PC-9 (cell line): ENCODE data around the gene MEMO1. TPM values are rescaled to one million over a fixed set of nuclear protein-coding genes. Genes with fewer than 3 reads are reported as not detected.

Source experiments
- BruUV-seq: library from RNA; stranded (reverse); fragments of 400-500 nt; replicated peaks from 2 replicates; lab custom pipeline; 2021; lab: Mats Ljungman, UMichigan
- CTCF ChIA-PET: fragments of 300-600 bp; sonication (Branson Sonifier 250); formaldehyde crosslinking; loops from one replicate; lab custom pipeline; 2022; ENCODE audit warnings: antibody characterized with exemption; lab: Charles Lee
- POLR2A ChIA-PET: fragments of 300-600 bp; sonication (Branson Sonifier 250); formaldehyde crosslinking; loops from one replicate; lab custom pipeline; 2022; ENCODE audit warnings: antibody characterized with exemption; ENCODE audit not compliant: unreplicated experiment; lab: Charles Lee
- DNase-seq, 2 experiments: peaks; one replicate each; pipeline versions ENCODE4 v3.0.0 to v3.0.0-alpha.2; 2015 to 2022; ENCODE audit warnings: mixed read lengths in 1 of 2
- H2AFZ ChIP-seq: fragments of 200-600 bp; sonication (generic); 2 replicates; pipeline ENCODE4 v1.8.1; 2017; ENCODE audit warnings: antibody characterized with exemption
- H3F3A ChIP-seq: fragments of 200-600 bp; sonication (generic); 2 replicates; pipeline ENCODE4 v1.8.1; 2017; ENCODE audit warnings: antibody characterized with exemption, mild to moderate bottlenecking, low read depth; ENCODE audit not compliant: insufficient read depth
- H3K27ac ChIP-seq: fragments of 200-600 bp; sonication (generic); 2 replicates; pipeline ENCODE4 v1.6.1; 2016; ENCODE audit warnings: mixed run types
- H3K27me3 ChIP-seq: fragments of 200-600 bp; sonication (generic); 2 replicates; pipeline ENCODE4 v1.6.1; 2016; ENCODE audit warnings: low read depth, mixed run types; ENCODE audit not compliant: insufficient read depth
- H3K36me3 ChIP-seq: fragments of 200-600 bp; sonication (generic); 2 replicates; pipeline ENCODE4 v1.6.1; 2016; ENCODE audit warnings: low read depth, mixed run types
- H3K4me1 ChIP-seq: fragments of 200-600 bp; sonication (generic); replicated peaks from 2 replicates; pipeline ENCODE4 v1.6.1; 2016; ENCODE audit warnings: mixed run types; ENCODE audit not compliant: insufficient read depth
- H3K4me2 ChIP-seq: fragments of 200-600 bp; sonication (generic); 2 replicates; pipeline ENCODE4 v1.6.1; 2017; ENCODE audit warnings: mixed run types
- H3K4me3 ChIP-seq: fragments of 200-600 bp; sonication (generic); 2 replicates; pipeline ENCODE4 v1.6.1; 2016; ENCODE audit warnings: mixed run types
- H3K79me2 ChIP-seq: fragments of 200-600 bp; sonication (generic); 2 replicates; pipeline ENCODE4 v1.6.1; 2017; ENCODE audit warnings: low read depth, mixed run types
- H3K9me2 ChIP-seq: fragments of 200-600 bp; sonication (generic); 2 replicates; pipeline ENCODE4 v1.8.1; 2017; ENCODE audit warnings: mild to moderate bottlenecking; ENCODE audit not compliant: insufficient read depth
- H3K9me3 ChIP-seq: fragments of 200-600 bp; sonication (generic); 2 replicates; pipeline ENCODE4 v1.8.1; 2016; ENCODE audit warnings: low read depth; ENCODE audit not compliant: insufficient read depth
- H4K20me1 ChIP-seq: fragments of 200-600 bp; sonication (generic); 2 replicates; pipeline ENCODE4 v1.8.1; 2017; ENCODE audit not compliant: insufficient read depth
- CTCF ChIP-seq: fragments of 200-600 bp; sonication (generic); conservative IDR thresholded peaks from 2 replicates; pipeline ENCODE4 v1.6.1; 2017; ENCODE audit warnings: mixed run types, antibody characterized with exemption, mild to moderate bottlenecking, moderate library complexity
- EZH2 ChIP-seq: fragments of 200-600 bp; sonication (generic); IDR thresholded peaks from 2 replicates; pipeline ENCODE4 v1.8.0; 2017; ENCODE audit warnings: antibody characterized with exemption, low read depth
- intact Hi-C: fragments of 100-400 bp; cut with micrococcal nuclease; formaldehyde crosslinking; loops from one replicate; pipeline ENCODE4 v1.10.0; 2022; ENCODE audit not compliant: unreplicated experiment
- total RNA-seq: library from RNA; stranded (reverse); gene quantifications from 2 replicates; pipeline ENCODE4 v1.2.3, GENCODE V29; 2021

MEMO1 gene
- total RNA-seq, 1 experiment from 2014 or later, result 40.2 TPM

DNA sequence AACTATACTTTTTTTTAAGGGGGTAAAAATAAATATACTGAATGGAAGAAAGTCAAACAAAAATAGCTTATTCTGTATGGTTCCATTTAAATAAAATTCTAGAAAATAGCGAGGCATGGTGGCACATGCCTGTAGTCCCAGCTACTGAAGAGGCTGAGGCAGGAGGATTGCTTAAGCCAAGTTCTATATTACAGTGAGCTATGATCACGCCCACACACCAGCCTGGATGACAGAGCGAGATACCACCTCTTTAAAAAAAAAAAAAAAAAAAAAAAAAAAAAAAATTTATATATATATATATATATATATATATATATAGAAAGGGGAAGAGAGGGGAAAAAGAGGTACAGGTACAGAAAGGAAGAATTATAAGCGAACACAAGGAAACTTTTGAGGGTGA, 77.7 kb downstream of the MEMO1 start:
- no peaks in the 10 kb centered on the region for H3K9me3 ChIP-seq
- TF ChIP-seq EZH2 (no peak), CTCF (no peak)
- ChIA-PET POLR2A (no interaction called here), CTCF (no interaction called here)
- H3K27me3 ChIP-seq, result no peaks in the 10 kb centered on the region
- no peak for DNase-seq
- H4K20me1 ChIP-seq, result no peaks in the 10 kb centered on the region; the same call in 1 of the 2 replicates
- no peak overlapping the region for H2AFZ ChIP-seq
- H3K79me2 ChIP-seq, result 0 out of 2 replicates have a peak, but pooled peaks cover 3% of the 10 kb centered on the region
- no peak overlapping the region for H3K4me3 ChIP-seq
- no peaks in the 10 kb centered on the region for H3K9me2 ChIP-seq
- no peak overlapping the region for H3K4me2 ChIP-seq
- no peak overlapping the region for H3K27ac ChIP-seq
- BruUV-seq, result no TSS peak
- no peaks in the 10 kb centered on the region for H3K4me1 ChIP-seq
- intact Hi-C loops, result no loop called here
- H3F3A ChIP-seq, result peaks cover 16% of the 10 kb centered on the region
- no peaks in the 10 kb centered on the region for H3K36me3 ChIP-seq

DNA sequence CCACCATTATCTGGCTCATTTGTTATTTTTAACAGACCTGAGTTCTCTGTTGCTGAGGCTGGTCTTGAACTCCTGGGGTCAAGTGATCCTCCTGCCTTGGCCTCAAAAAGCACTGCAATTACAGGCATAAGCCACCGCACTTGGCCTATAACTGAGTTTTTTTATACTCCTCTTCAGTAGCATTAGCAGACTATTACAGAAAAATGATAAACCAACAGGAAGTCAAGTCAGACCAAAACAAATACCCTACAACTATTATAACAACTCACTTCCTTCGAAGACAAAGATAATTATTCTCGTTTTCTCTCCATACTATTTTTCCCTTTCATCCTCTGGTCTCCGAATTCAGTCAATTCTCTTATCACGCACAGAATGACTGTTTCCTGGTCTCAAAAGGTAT, 78.2 kb downstream of the MEMO1 start:
- no TSS peak for BruUV-seq
- Histone ChIP-seq H2AFZ (no peak overlapping the region), H4K20me1 (no peaks in the 10 kb centered on the region; the same call in 1 of the 2 replicates), H3K36me3 (no peaks in the 10 kb centered on the region), H3K79me2 (0 out of 2 replicates have a peak, but pooled peaks cover 3% of the 10 kb centered on the region), H3K27ac (0 out of 2 replicates have a peak overlapping the region, but pooled peaks have one; percentile 10), H3K4me1 (no peaks in the 10 kb centered on the region), H3K27me3 (no peaks in the 10 kb centered on the region), H3K9me2 (no peaks in the 10 kb centered on the region), H3K9me3 (no peaks in the 10 kb centered on the region), H3F3A (peaks cover 11% of the 10 kb centered on the region; the same call in 1 of the 2 replicates), H3K4me2 (no peak overlapping the region), H3K4me3 (no peak overlapping the region)
- intact Hi-C loops, result no loop called here
- no peak for TF ChIP-seq CTCF
- TF ChIP-seq EZH2, result no peak
- CTCF ChIA-PET, result no interaction called here
- POLR2A ChIA-PET, result no interaction called here
- DNase-seq, result no peak

DNA sequence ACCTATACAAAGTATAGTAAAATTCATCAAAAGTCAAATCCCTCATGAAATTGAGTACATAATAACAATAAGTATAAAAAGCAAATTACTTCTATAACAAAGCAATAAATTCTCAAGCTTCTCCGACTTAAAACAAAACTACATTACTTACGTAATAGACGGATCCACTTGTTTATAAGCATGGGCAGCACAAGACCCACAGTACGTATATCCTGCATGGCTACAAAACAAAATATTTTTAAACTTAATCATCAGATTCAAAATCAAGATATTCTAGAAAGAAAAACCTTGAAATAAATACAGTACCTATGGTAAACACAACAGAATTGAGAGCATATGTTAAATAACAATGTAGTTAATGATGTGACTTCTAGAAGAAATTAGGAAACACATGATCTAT, 78.9 kb downstream of the MEMO1 start:
- H3K4me3 ChIP-seq, result no peak overlapping the region
- BruUV-seq, result no TSS peak
- H3K4me2 ChIP-seq, result no peak overlapping the region
- H3K27me3 ChIP-seq, result no peaks in the 10 kb centered on the region
- intact Hi-C loops, result no loop called here
- no peaks in the 10 kb centered on the region for H3K4me1 ChIP-seq
- H3K9me2 ChIP-seq, result no peaks in the 10 kb centered on the region
- ChIA-PET CTCF (no interaction called here), POLR2A (interaction anchor here (0.5 kb wide), 1 partner anchor 1952 kb away, joined by 6 read pairs; no protein-coding TSS in a partner anchor)
- H3K36me3 ChIP-seq, result 0 out of 2 replicates have a peak, but pooled peaks cover 4% of the 10 kb centered on the region
- H4K20me1 ChIP-seq, result no peaks in the 10 kb centered on the region; the same call in 1 of the 2 replicates
- 0 out of 2 replicates have a peak, but pooled peaks cover 7% of the 10 kb centered on the region for H3F3A ChIP-seq
- TF ChIP-seq CTCF (no peak), EZH2 (no peak)
- H2AFZ ChIP-seq, result no peak overlapping the region
- H3K27ac ChIP-seq, result 0 out of 2 replicates have a peak overlapping the region, but pooled peaks have one; percentile 10
- 0 out of 2 replicates have a peak, but pooled peaks cover 3% of the 10 kb centered on the region for H3K79me2 ChIP-seq
- H3K9me3 ChIP-seq, result no peaks in the 10 kb centered on the region
- no peak for DNase-seq
